NCI-H2196 treated with DMSO at 0.1 percent for 48 hours (cell line): Measurements from ENCODE around the gene PRAMEF10.
"Not testable (repeated sequence)": the region's sequence is repeated elsewhere in the genome, so short reads cannot be mapped to it uniquely, and the experiment has no call there.

Source experiments
- DNase-seq: peaks from one replicate; lab custom pipeline; 2025; ENCODE audit not compliant: unreplicated experiment; lab: John Stamatoyannopoulos, UW

The PRAMEF10 gene

GRCh38 chr1:12898170-12898569 is at the start of gene PRAMEF10:
Gene PRAMEF10, minus strand, starts transcription at chr1:12898270. Its CDS starts 2,423 bp downstream, at chr1:12895847.
- not testable (repeated sequence) for DNase-seq

- not testable (repeated sequence) for DNase-seq
These were observed 49.4 kb upstream of the PRAMEF10 start, which contains the start of gene PRAMEF6 for GRCh38 chr1:12947480-12947879. Gene PRAMEF6, minus strand, starts transcription at chr1:12947580. Its CDS starts 5,062 bp downstream, at chr1:12942518.

GRCh38 chr1:12924368-12924767 is 26.3 kb upstream of the PRAMEF10 start:
- DNase-seq = not testable (repeated sequence)

DNA sequence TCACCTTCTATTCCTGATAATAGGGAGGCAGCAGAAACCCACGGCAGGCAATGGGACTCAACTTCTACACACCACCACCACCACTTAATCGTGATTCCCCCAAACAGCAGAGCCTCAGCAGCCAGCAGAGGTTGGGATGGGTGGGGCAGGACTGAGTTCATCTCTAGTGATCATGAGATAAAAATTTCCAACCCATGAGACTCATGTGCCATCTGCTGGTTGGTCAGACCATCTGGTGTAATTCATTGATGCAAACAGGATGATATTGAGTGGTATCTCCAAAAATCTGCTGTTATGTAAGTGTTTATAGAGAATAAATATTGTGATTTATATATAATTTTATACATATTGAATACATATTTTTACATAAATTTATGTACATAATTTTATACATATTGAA is 23.7 kb upstream of the PRAMEF10 start:
- DNase-seq = not testable (repeated sequence)

DNA sequence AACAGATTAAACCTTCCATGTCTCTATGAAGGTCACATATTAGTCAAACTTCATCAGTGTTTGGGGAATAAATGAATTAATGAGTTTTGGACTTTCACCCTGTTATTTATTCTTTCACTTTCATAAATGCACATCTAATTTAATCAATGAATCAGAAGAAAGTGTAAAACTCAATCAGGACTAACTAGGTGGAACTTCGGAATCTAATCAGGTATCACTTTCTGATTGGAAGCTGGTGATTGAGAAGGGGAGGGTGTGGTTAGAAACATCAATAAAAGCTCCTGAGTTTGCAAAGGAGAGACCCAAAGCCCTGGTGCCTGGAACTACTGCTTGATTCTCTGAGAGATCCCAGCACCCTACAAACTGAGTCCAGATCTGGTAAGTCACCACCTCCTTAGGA is 18.2 kb upstream of the PRAMEF10 start, which contains the start of gene PRAMEF7:
Gene PRAMEF7, plus strand, starts transcription at position 301 of the 400 bp plus-strand sequence. CDS start 1,083 bp downstream, outside the sequence.
- not testable (repeated sequence) for DNase-seq

- DNase-seq = not testable (repeated sequence)
These were observed 5.9 kb upstream of the PRAMEF10 start for GRCh38 chr1:12903793-12904572.

DNA sequence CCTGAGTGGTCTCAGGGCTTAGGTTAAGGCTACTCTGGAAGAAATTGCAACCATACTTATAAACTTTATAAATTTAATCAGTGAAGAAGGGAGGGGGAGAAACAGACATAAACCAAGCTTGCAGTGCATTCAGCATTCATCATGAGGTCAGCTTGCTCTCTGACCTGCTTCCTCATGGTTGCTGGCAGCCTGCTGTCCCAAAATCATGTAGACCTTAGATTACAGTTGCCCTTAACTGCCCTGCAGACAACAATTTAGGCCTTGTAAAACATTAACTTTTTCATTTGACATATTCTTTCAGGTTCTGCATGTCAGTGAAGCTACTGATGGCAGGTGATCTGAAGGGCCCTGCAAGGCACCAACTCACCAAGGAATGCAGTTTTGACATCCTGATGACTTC is 1.1 kb upstream of the PRAMEF10 start:
- not testable (repeated sequence) for DNase-seq

DNA sequence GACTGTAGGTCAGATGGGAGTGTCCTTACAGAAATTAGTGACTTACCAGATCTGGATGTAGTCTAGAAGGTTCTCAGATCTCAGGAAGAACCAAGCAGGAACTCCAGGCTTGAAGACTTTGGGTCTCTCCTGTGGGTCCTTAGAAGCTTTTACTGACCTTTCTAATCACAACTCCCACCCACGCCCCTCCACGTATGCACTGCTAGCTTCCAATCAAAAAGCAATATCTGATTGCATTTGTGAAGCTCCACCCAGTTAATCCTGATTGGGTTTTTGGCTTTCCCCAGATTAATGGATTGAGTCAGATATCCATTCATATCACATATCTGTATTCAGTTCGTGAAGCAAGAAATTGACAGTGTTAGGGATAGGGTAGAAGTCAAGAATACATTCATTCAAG is 12.0 kb downstream of the PRAMEF10 start, which contains the start of gene PRAMEF4:
Gene PRAMEF4, minus strand, starts transcription at position 101 of the 400 bp plus-strand sequence. CDS start 2,807 bp downstream, outside the sequence.
- DNase-seq = not testable (repeated sequence)

- not testable (repeated sequence) for DNase-seq
These were observed 19.6 kb downstream of the PRAMEF10 start for GRCh38 chr1:12878453-12878852.

GRCh38 chr1:12863131-12863880 is 34.8 kb downstream of the PRAMEF10 start:
- not testable (repeated sequence) for DNase-seq

DNA sequence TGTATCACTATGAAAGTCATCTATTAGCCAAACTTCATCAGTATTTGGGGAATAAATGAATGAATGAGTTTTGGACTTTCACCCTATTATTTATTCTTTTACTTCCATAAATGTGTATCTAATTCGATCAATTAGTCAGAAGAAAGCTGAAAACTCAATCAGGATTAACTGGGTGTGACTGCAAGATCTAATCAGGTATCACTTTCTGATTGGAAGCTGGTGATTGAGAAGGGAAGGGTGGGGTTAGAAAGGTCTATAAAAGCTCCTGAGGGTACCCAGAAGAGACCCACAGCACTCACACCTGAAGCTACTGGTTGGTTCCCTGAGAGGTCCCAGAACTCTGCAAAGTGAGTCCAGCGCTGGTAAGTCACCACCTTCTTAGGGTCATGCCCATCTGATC is 41.3 kb downstream of the PRAMEF10 start, which contains the start of gene PRAMEF2:
Gene PRAMEF2, plus strand, starts transcription at position 301 of the 400 bp plus-strand sequence. CDS start 1,924 bp downstream, outside the sequence.
- not testable (repeated sequence) for DNase-seq

- no peak for DNase-seq
These were observed 46.3 kb downstream of the PRAMEF10 start for GRCh38 chr1:12851779-12852178.

DNA sequence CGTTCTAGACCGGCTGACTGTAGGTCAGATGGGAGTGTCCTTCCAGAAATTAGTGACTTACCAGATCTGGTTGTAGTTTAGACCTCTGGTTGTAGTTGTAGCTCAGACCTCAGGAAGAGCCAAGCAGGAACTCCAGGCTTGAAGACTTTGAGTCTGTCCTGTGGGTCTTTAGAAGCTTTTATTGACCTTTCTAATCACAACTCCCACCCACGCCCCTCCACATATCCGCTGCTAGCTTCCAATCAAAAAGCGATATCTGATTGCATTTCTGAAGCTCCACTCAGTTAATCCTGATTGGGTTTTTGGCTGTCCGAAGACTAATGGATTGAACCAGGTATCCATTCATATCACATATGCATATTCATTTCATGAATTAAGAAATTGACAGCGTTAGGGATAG is 49.5 kb downstream of the PRAMEF10 start, which contains the start of gene HNRNPCL1:
Gene HNRNPCL1, minus strand, starts transcription at position 101 of the 400 bp plus-strand sequence. CDS start 431 bp downstream, outside the sequence.
- DNase-seq = not testable (repeated sequence)
